ENCODE results near the gene NLGN1.

- TF ChIP-seq ARNTL (CRISPR knock-in tag; IDR thresholded peaks at IDR 0.05; ENCODE audit: borderline replicate concordance, low read depth): no peak
- TF ChIP-seq ZFP3 (CRISPR knock-in tag; IDR thresholded peaks at IDR 0.05): no peak
- TF ChIP-seq PATZ1 (CRISPR knock-in tag; IDR thresholded peaks at IDR 0.05; ENCODE audit: borderline replicate concordance): no peak
- TF ChIP-seq SNAI2 (CRISPR knock-in tag; IDR thresholded peaks at IDR 0.05): no peak
- no peak for TF ChIP-seq ZC3H10 (CRISPR knock-in tag; IDR thresholded peaks at IDR 0.05)
These were observed 191.6 kb downstream of the NLGN1 start for GRCh38 chr3:173589116-173589515.

Measured in SK-N-SH treated with all-trans-retinoic acid at 6 μM for 48 hours (cell line).